Neural progenitor cell (in vitro differentiated cells): ENCODE results near the gene FREM1.

Experiments
- CTCF ChIP-seq: fragments of 200-600 bp; sonication (generic); IDR thresholded peaks from 2 replicates; pipeline ENCODE4 v1.5.1; 2017; ENCODE audit warnings: antibody characterized with exemption, mild to moderate bottlenecking
- EZH2 ChIP-seq: fragments of 200-600 bp; sonication (generic); IDR thresholded peaks from 2 replicates; pipeline ENCODE4 v1.6.1; 2017; ENCODE audit warnings: antibody characterized with exemption, mild to moderate bottlenecking, moderate library complexity
- EZH2phosphoT487 ChIP-seq: fragments of 200-600 bp; sonication (generic); IDR thresholded peaks from 2 replicates; pipeline ENCODE4 v1.6.1; 2017; ENCODE audit warnings: antibody characterized with exemption

GRCh38 chr9:14811844-14812243 is 98.4 kb downstream of the FREM1 start:
- TF ChIP-seq CTCF (no peak), EZH2 (no peak), EZH2phosphoT487 (no peak)
